GM19324 (cell line): Measurements from ENCODE around the gene LRP11.
"Not testable (repeated sequence)": the region's sequence is repeated elsewhere in the genome, so short reads cannot be mapped to it uniquely, and the experiment has no call there.

Source experiments
- ATAC-seq: cut with Tn5 transposase; IDR thresholded peaks from one replicate; pipeline ENCODE4 v1.9.1; 2021; ENCODE audit warnings: mild to moderate bottlenecking, moderate library complexity; ENCODE audit not compliant: unreplicated experiment, low FRiP score

LRP11 gene

GRCh38 chr6:149898966-149899365 is 34.8 kb upstream of the LRP11 start:
- no peak for ATAC-seq

- ATAC-seq: no peak
Observed at GRCh38 chr6:149897855-149898744, 33.9 kb upstream of the LRP11 start, which contains the start of gene RAET1E. Gene RAET1E (minus strand): TSS chr6:149898113. CDS start chr6:149890901, 7,212 bp downstream.

- no peak for ATAC-seq
Observed at GRCh38 chr6:149897015-149897697, 33.0 kb upstream of the LRP11 start.

GRCh38 chr6:149896491-149896890 is 32.3 kb upstream of the LRP11 start:
- ATAC-seq: no peak

- no peak for ATAC-seq
Observed at GRCh38 chr6:149895833-149896271, 31.7 kb upstream of the LRP11 start.

GRCh38 chr6:149895048-149895590 is 31.0 kb upstream of the LRP11 start:
- no peak for ATAC-seq

GRCh38 chr6:149891864-149892263 is 27.7 kb upstream of the LRP11 start:
- not testable (repeated sequence) for ATAC-seq

- ATAC-seq: no peak
Observed at GRCh38 chr6:149891259-149891658, 27.1 kb upstream of the LRP11 start.

- no peak for ATAC-seq
Observed at GRCh38 chr6:149890629-149891045, 26.5 kb upstream of the LRP11 start.

GRCh38 chr6:149889326-149889725 is 25.2 kb upstream of the LRP11 start:
- ATAC-seq: no peak

- ATAC-seq: no peak
Observed at GRCh38 chr6:149888659-149889058, 24.5 kb upstream of the LRP11 start.

- ATAC-seq: no peak
Observed at GRCh38 chr6:149888093-149888492, 23.9 kb upstream of the LRP11 start.

- ATAC-seq: no peak
Observed at GRCh38 chr6:149887343-149887742, 23.2 kb upstream of the LRP11 start.

- ATAC-seq: no peak
Observed at GRCh38 chr6:149885888-149886287, 21.7 kb upstream of the LRP11 start.

GRCh38 chr6:149884617-149885016 is 20.5 kb upstream of the LRP11 start:
- no peak for ATAC-seq

GRCh38 chr6:149884215-149884614 is 20.1 kb upstream of the LRP11 start:
- ATAC-seq: no peak

GRCh38 chr6:149881860-149882259 is 17.7 kb upstream of the LRP11 start:
- no peak for ATAC-seq

- ATAC-seq: no peak
Observed at GRCh38 chr6:149881066-149881766, 17.1 kb upstream of the LRP11 start.

GRCh38 chr6:149877659-149878058 is 13.5 kb upstream of the LRP11 start:
- ATAC-seq: no peak

- no peak for ATAC-seq
Observed at GRCh38 chr6:149876241-149876933, 12.2 kb upstream of the LRP11 start.
